ENCODE measurements around the gene FAM53A. TPM values are rescaled to one million over a fixed set of nuclear protein-coding genes. Genes with fewer than 3 reads are reported as not detected.

The FAM53A gene
- total and polyA plus RNA-seq, 2 of the 13 experiments (the other 11 are each of a cell fraction or from before 2014, with no cell fraction given): 0.48 to 1.1 TPM

GRCh38 chr4:1664141-1664540 lies 20.0 kb downstream of the FAM53A start:
- in situ Hi-C loops (cut with HindIII; ENCODE audit: extremely low pct_ligation_motif_present, low pct_unique_long_range_greater_than_20kb): no loop called here
- Histone ChIP-seq H3K36me3 (replicated peaks in 1 of 2; ENCODE audit: control insufficient read depth in 1 of 2, insufficient read depth in 2 of 2, low read length in 2 of 2) (no peaks in the 10 kb centered on the region), H3K9me3 (ENCODE audit: low read length) (no peaks in the 10 kb centered on the region), H3K4me1 (ENCODE audit: insufficient read depth, low read length) (peaks cover 12% of the 10 kb centered on the region), H3K4me3 (replicated peaks in 1 of 3; ENCODE audit: insufficient read depth in 1 of 3, low read depth in 2 of 3, low read length in 3 of 3) (no peak overlapping the region), H3K9ac (ENCODE audit: insufficient read depth, low read depth, low read length) (no peak overlapping the region), H2AFZ (ENCODE audit: low read length) (no peak overlapping the region), H3K4me2 (ENCODE audit: low read depth, low read length) (no peak overlapping the region), H3K27me3 (ENCODE audit: control insufficient read depth in 1 of 2, insufficient read depth in 2 of 2, low read length in 2 of 2) (0 out of 5 replicates have a peak, but pooled peaks cover 0 to 1% of the 10 kb centered on the region in 2 experiments), H3K27ac (ENCODE audit: extremely low read length, insufficient read depth, low read length) (no peak overlapping the region), H4K20me1 (ENCODE audit: insufficient read depth, low read length) (no peaks in the 10 kb centered on the region), H3K79me2 (ENCODE audit: insufficient read depth, low read length) (no peaks in the 10 kb centered on the region)
- 82% methylated on average over 8 of the region's 8 CpGs for WGBS (ENCODE audit: low lambda C conversion rate)
- FAIRE-seq (no peak), ATAC-seq (no peak), DNase-seq (ENCODE audit: low spot score) (no peak)
- ChIA-PET POLR2A (no interaction called here), CTCF (ENCODE audit: low intra/inter-chr PET ratio, low total read pairs) (no interaction called here)
- intact Hi-C loops (cut with micrococcal nuclease; ENCODE audit: unreplicated experiment): no loop called here
- no TSS peak for BruUV-seq (replicated peaks)
- TF ChIP-seq RAD51 (IDR thresholded peaks at IDR 0.05; ENCODE audit: borderline replicate concordance) (no peak), MEIS1 (CRISPR knock-in tag; IDR thresholded peaks at IDR 0.05; ENCODE audit: borderline replicate concordance) (no peak), ZNF317 (CRISPR knock-in tag; IDR thresholded peaks at IDR 0.05) (no peak), CEBPG (CRISPR knock-in tag; IDR thresholded peaks at IDR 0.05) (no peak), ZNF224 (CRISPR knock-in tag; IDR thresholded peaks at IDR 0.05) (no peak), ZNF343 (CRISPR knock-in tag; IDR thresholded peaks at IDR 0.05) (no peak), ZNF275 (CRISPR knock-in tag; IDR thresholded peaks at IDR 0.05; ENCODE audit: borderline replicate concordance) (no peak), KLF16 (CRISPR knock-in tag; IDR thresholded peaks at IDR 0.05) (no peak), THAP7 (CRISPR knock-in tag; IDR thresholded peaks at IDR 0.05) (no peak), PBX3 (CRISPR knock-in tag; IDR thresholded peaks at IDR 0.05; ENCODE audit: borderline replicate concordance) (no peak), JUND (CRISPR knock-in tag; IDR thresholded peaks at IDR 0.05) (no peak), TRAFD1 (CRISPR knock-in tag; IDR thresholded peaks at IDR 0.05; ENCODE audit: borderline replicate concordance) (no peak), TOPORS (CRISPR knock-in tag; IDR thresholded peaks at IDR 0.05) (no peak), MTA3 (CRISPR knock-in tag; IDR thresholded peaks at IDR 0.05) (no peak), E2F1 (CRISPR knock-in tag; IDR thresholded peaks at IDR 0.05) (no peak), ZBTB14 (CRISPR knock-in tag; IDR thresholded peaks at IDR 0.05) (no peak)

Data from HepG2 (cell line).